GM21515 (cell line): ENCODE data around the gene PPIL4.
A peak's percentile ranks its signal among the peaks of the same experiment; 100 is the strongest.

ENCODE experiments used
- ATAC-seq: cut with Tn5 transposase; IDR thresholded peaks from one replicate; pipeline ENCODE4 v1.9.1; 2021; ENCODE audit not compliant: unreplicated experiment

PPIL4 gene

GRCh38 chr6:149484733-149485700 lies 60.8 kb downstream of the PPIL4 start, which contains the start of gene ZC3H12D:
TSS of gene ZC3H12D (minus strand) at chr6:149485014. CDS start at chr6:149474543, 10,471 bp downstream.
- ATAC-seq, result peak; percentile 31

- no peak for ATAC-seq
Observed at GRCh38 chr6:149483849-149484655, 61.8 kb downstream of the PPIL4 start.

GRCh38 chr6:149483334-149483725 lies 62.5 kb downstream of the PPIL4 start:
- no peak for ATAC-seq

GRCh38 chr6:149482545-149483333 lies 63.1 kb downstream of the PPIL4 start:
- no peak for ATAC-seq

GRCh38 chr6:149480502-149481280 lies 65.2 kb downstream of the PPIL4 start:
- no peak for ATAC-seq

GRCh38 chr6:149478631-149479314 lies 67.1 kb downstream of the PPIL4 start:
- ATAC-seq, result no peak

- ATAC-seq, result no peak
Observed at GRCh38 chr6:149477544-149477943, 68.3 kb downstream of the PPIL4 start.

GRCh38 chr6:149476789-149477455 lies 68.9 kb downstream of the PPIL4 start:
- no peak for ATAC-seq

GRCh38 chr6:149474108-149474935 lies 71.5 kb downstream of the PPIL4 start:
- no peak for ATAC-seq

- no peak for ATAC-seq
Observed at GRCh38 chr6:149473080-149474052, 72.5 kb downstream of the PPIL4 start.

GRCh38 chr6:149472241-149472640 lies 73.6 kb downstream of the PPIL4 start:
- ATAC-seq, result no peak

GRCh38 chr6:149471801-149472200 lies 74.0 kb downstream of the PPIL4 start:
- peak; percentile 24 for ATAC-seq

- no peak for ATAC-seq
Observed at GRCh38 chr6:149470948-149471347, 74.9 kb downstream of the PPIL4 start.

- ATAC-seq, result peak; percentile 3
Observed at GRCh38 chr6:149468179-149468578, 77.7 kb downstream of the PPIL4 start.

GRCh38 chr6:149467265-149467664 lies 78.6 kb downstream of the PPIL4 start:
- ATAC-seq, result no peak

GRCh38 chr6:149464411-149464810 lies 81.4 kb downstream of the PPIL4 start:
- no peak for ATAC-seq

GRCh38 chr6:149463781-149464180 lies 82.1 kb downstream of the PPIL4 start:
- ATAC-seq, result no peak
